ENCODE results near the gene SIN3B.

Gene SIN3B

GRCh38 chr19:16882146-16882545, 52.9 kb downstream of the SIN3B start:
- Histone ChIP-seq H3K9me3 (ENCODE audit: insufficient read depth, low read depth, low read length) (peaks cover 18% of the 10 kb centered on the region), H3K4me3 (ENCODE audit: low read length) (no peak overlapping the region), H3K4me1 (ENCODE audit: insufficient read depth, low read length) (no peaks in the 10 kb centered on the region), H3K9ac (ENCODE audit: low read depth, low read length) (no peak overlapping the region), H3K27ac (ENCODE audit: low read depth, low read length) (no peak overlapping the region), H3K27me3 (ENCODE audit: insufficient read depth, low read length) (no peaks in the 10 kb centered on the region), H3K36me3 (ENCODE audit: insufficient read depth, low read length) (peaks cover 33% of the 10 kb centered on the region)
- WGBS = 95% methylated on average over 3 of the region's 3 CpGs

GRCh38 chr19:16883522-16883921, 54.3 kb downstream of the SIN3B start:
- Histone ChIP-seq H3K4me3 (ENCODE audit: low read length) (no peak overlapping the region), H3K27me3 (ENCODE audit: insufficient read depth, low read length) (no peaks in the 10 kb centered on the region), H3K36me3 (ENCODE audit: insufficient read depth, low read length) (peaks cover 20% of the 10 kb centered on the region), H3K27ac (ENCODE audit: low read depth, low read length) (no peak overlapping the region), H3K9me3 (ENCODE audit: insufficient read depth, low read depth, low read length) (peaks cover 18% of the 10 kb centered on the region), H3K4me1 (ENCODE audit: insufficient read depth, low read length) (no peaks in the 10 kb centered on the region), H3K9ac (ENCODE audit: low read depth, low read length) (no peak overlapping the region)
- 87% methylated on average over 3 of the region's 3 CpGs for WGBS

- WGBS = 87% methylated on average over 5 of the region's 5 CpGs
These were observed 56.0 kb downstream of the SIN3B start for GRCh38 chr19:16885166-16885565.

GRCh38 chr19:16886305-16886880, 57.2 kb downstream of the SIN3B start:
- Histone ChIP-seq H3K4me1 (ENCODE audit: insufficient read depth, low read length) (no peaks in the 10 kb centered on the region), H3K9me3 (ENCODE audit: insufficient read depth, low read depth, low read length) (peaks cover 12% of the 10 kb centered on the region; the same call in 1 of the 2 replicates), H3K27me3 (ENCODE audit: insufficient read depth, low read length) (no peaks in the 10 kb centered on the region), H3K36me3 (ENCODE audit: insufficient read depth, low read length) (no peaks in the 10 kb centered on the region), H3K4me3 (ENCODE audit: low read length) (no peak overlapping the region), H3K9ac (ENCODE audit: low read depth, low read length) (no peak overlapping the region), H3K27ac (ENCODE audit: low read depth, low read length) (no peak overlapping the region)
- 93% methylated on average over 19 of the region's 20 CpGs for WGBS

More at GRCh38 chr19:16885166-16885565, 56.0 kb downstream of the SIN3B start:
- H3K36me3 ChIP-seq (ENCODE audit: insufficient read depth, low read length) = peaks cover 5% of the 10 kb centered on the region
- H3K9ac ChIP-seq (ENCODE audit: low read depth, low read length) = no peak overlapping the region
- H3K4me1 ChIP-seq (ENCODE audit: insufficient read depth, low read length) = no peaks in the 10 kb centered on the region
- no peaks in the 10 kb centered on the region for H3K27me3 ChIP-seq (ENCODE audit: insufficient read depth, low read length)
- no peak overlapping the region for H3K27ac ChIP-seq (ENCODE audit: low read depth, low read length)
- H3K4me3 ChIP-seq (ENCODE audit: low read length) = no peak overlapping the region
- H3K9me3 ChIP-seq (ENCODE audit: insufficient read depth, low read depth, low read length) = peaks cover 18% of the 10 kb centered on the region

DNA sequence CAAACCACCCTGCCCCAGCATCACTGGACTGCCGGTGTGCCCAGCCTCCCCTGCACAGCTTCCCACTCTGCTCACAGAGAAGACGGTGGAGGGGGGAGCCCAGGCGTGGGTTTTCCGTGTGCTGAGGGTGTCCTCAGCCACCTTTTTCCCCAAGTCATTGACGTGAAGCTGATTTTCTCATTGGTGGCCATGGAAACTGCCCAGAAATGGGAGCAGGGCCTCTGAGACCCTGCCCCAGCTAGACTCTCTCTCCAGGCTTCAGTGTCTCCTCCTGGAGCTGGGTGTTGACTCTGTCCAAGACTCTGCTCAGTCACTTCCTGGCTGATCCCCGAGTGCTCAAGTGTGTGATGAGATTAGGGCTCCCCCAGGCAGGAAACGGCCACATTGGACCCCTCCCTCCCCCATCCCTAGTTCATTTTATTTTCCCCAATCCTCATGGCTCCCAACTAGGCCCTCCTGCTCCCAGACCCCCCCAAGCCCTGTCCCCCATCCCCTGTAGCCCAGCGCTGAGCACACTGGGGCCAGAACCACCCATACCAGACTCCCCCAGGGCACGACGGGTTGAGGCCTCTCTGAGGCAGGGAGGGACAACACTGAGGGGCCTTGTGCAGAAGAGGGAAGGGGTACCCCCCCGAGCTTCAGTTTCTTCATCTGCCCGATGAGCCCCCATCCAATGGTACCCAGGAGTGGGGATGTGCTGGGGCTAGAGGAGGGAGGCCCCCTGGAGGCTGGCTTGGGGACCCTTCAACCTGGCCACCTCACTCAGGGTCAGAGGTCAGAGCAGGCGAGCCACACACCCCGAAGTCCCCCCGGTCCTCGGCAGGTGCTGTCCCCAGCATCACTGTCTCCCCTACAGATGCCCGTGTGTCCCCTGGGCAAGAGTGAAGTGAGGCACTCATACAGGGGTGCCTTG, 58.4 kb downstream of the SIN3B start:
- H3K36me3 ChIP-seq (ENCODE audit: insufficient read depth, low read length) = no peaks in the 10 kb centered on the region
- no peaks in the 10 kb centered on the region for H3K27me3 ChIP-seq (ENCODE audit: insufficient read depth, low read length)
- H3K9ac ChIP-seq (ENCODE audit: low read depth, low read length) = no peak overlapping the region
- H3K4me1 ChIP-seq (ENCODE audit: insufficient read depth, low read length) = no peaks in the 10 kb centered on the region
- 0 out of 2 replicates have a peak, but pooled peaks cover 1% of the 10 kb centered on the region for H3K9me3 ChIP-seq (ENCODE audit: insufficient read depth, low read depth, low read length)
- no peak overlapping the region for H3K27ac ChIP-seq (ENCODE audit: low read depth, low read length)
- H3K4me3 ChIP-seq (ENCODE audit: low read length) = no peak overlapping the region
- whole genome bisulfite sequencing = 93% methylated on average over 17 of the region's 17 CpGs

DNA sequence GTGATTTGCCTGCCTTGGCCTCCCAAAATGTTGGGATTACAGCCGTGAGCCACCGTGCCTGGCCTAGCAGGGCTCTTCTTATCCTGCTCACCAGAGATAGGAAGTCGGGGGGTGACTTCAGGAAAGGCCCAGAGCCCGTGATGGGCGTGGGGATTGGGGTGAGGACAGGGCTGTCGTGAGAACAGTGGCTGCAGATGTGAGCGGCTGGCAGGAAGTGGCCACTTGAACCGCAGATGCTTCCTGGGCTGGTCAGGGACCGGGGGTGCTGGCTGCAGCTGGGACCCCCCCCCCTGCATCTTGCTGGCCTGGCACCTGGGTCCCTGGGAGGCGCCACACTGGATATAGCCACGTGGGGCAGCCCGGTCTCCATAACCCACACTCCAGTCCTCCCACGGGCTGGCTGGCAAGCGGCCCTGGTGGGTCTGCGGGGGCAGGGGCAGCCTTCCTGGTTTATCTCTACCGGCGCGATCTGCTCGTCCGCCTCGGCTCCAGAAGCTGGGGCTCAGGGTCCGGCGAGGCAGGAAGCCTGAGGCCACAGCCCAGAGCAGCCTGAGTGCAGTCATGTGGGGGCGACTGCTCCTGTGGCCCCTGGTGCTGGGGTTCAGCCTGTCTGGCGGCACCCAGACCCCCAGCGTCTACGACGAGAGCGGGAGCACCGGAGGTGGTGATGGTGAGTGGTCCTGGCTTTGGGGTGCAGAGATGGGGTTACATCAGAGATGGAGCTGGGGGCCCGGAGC, 59.6 kb downstream of the SIN3B start, which contains the start of gene F2RL3:
Gene F2RL3, plus strand, starts transcription at position 371 of the 737 bp plus-strand sequence. Its CDS starts 191 bp downstream, at position 562.
- H3K4me3 ChIP-seq (ENCODE audit: low read length) = no peak within 1 kb of the TSS
- no peak within 1 kb of the TSS for H3K9ac ChIP-seq (ENCODE audit: low read depth, low read length)
- H3K27ac ChIP-seq (ENCODE audit: low read depth, low read length) = no peak within 1 kb of the TSS

GRCh38 chr19:16889366-16889882, 60.2 kb downstream of the SIN3B start:
- H3K9ac ChIP-seq (ENCODE audit: low read depth, low read length) = no peak overlapping the region
- 92% methylated on average over 22 of the region's 22 CpGs for WGBS
- no peak overlapping the region for H3K4me3 ChIP-seq (ENCODE audit: low read length)
- H3K27me3 ChIP-seq (ENCODE audit: insufficient read depth, low read length) = no peaks in the 10 kb centered on the region
- no peaks in the 10 kb centered on the region for H3K9me3 ChIP-seq (ENCODE audit: insufficient read depth, low read depth, low read length)
- no peaks in the 10 kb centered on the region for H3K36me3 ChIP-seq (ENCODE audit: insufficient read depth, low read length)
- no peak overlapping the region for H3K27ac ChIP-seq (ENCODE audit: low read depth, low read length)
- H3K4me1 ChIP-seq (ENCODE audit: insufficient read depth, low read length) = no peaks in the 10 kb centered on the region

More for the DNA sequence above, 59.6 kb downstream of the SIN3B start, which contains the start of gene F2RL3:
- WGBS = 90% methylated on average over 31 of the region's 31 CpGs
- Histone ChIP-seq H3K4me1 (ENCODE audit: insufficient read depth, low read length) (no peaks in the 10 kb centered on the region), H3K9me3 (ENCODE audit: insufficient read depth, low read depth, low read length) (no peaks in the 10 kb centered on the region), H3K36me3 (ENCODE audit: insufficient read depth, low read length) (no peaks in the 10 kb centered on the region), H3K27me3 (ENCODE audit: insufficient read depth, low read length) (no peaks in the 10 kb centered on the region)

DNA sequence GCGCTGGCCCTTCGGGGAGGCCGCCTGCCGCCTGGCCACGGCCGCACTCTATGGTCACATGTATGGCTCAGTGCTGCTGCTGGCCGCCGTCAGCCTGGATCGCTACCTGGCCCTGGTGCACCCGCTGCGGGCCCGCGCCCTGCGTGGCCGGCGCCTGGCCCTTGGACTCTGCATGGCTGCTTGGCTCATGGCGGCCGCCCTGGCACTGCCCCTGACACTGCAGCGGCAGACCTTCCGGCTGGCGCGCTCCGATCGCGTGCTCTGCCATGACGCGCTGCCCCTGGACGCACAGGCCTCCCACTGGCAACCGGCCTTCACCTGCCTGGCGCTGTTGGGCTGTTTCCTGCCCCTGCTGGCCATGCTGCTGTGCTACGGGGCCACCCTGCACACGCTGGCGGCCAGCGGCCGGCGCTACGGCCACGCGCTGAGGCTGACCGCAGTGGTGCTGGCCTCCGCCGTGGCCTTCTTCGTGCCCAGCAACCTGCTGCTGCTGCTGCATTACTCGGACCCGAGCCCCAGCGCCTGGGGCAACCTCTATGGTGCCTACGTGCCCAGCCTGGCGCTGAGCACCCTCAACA, 60.8 kb downstream of the SIN3B start:
- no peaks in the 10 kb centered on the region for H3K36me3 ChIP-seq (ENCODE audit: insufficient read depth, low read length)
- no peaks in the 10 kb centered on the region for H3K9me3 ChIP-seq (ENCODE audit: insufficient read depth, low read depth, low read length)
- H3K9ac ChIP-seq (ENCODE audit: low read depth, low read length) = no peak overlapping the region
- H3K4me1 ChIP-seq (ENCODE audit: insufficient read depth, low read length) = no peaks in the 10 kb centered on the region
- 96% methylated on average over 48 of the region's 48 CpGs for WGBS
- H3K27ac ChIP-seq (ENCODE audit: low read depth, low read length) = peak overlapping the region; percentile 55; the same call in 1 of the 2 replicates
- no peaks in the 10 kb centered on the region for H3K27me3 ChIP-seq (ENCODE audit: insufficient read depth, low read length)
- H3K4me3 ChIP-seq (ENCODE audit: low read length) = no peak overlapping the region

DNA sequence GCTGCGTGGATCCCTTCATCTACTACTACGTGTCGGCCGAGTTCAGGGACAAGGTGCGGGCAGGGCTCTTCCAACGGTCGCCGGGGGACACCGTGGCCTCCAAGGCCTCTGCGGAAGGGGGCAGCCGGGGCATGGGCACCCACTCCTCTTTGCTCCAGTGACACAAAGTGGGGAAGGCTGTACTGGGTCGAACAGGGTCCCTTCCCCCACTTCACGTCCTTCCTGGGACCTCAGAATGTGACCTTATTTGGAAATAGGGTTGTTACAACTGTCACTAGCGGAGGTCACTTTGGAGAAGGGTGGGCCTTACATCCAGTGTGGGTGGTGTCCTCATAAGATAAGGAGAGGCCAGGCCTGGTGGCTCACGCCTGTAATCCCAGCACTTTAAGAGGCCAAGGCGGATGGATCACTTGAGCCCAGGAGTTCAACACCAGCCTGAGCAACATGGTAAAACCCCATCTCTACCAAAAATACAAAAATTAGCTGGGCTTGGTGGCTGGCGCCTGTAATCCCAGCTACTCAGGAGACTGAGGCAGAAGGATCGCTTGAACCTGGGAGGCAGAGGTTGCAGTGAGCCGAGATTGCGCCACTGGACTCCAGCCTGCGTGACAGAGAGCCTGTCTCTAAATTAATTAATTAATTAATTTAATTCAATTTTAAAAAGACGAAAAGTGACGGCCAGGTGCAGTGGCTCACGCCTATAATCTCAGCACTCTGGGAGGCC, 61.4 kb downstream of the SIN3B start:
- Histone ChIP-seq H3K4me3 (ENCODE audit: low read length) (no peak overlapping the region), H3K9me3 (ENCODE audit: insufficient read depth, low read depth, low read length) (no peaks in the 10 kb centered on the region), H3K9ac (ENCODE audit: low read depth, low read length) (no peak overlapping the region), H3K36me3 (ENCODE audit: insufficient read depth, low read length) (no peaks in the 10 kb centered on the region), H3K4me1 (ENCODE audit: insufficient read depth, low read length) (no peaks in the 10 kb centered on the region), H3K27ac (ENCODE audit: low read depth, low read length) (peak overlapping the region; percentile 55; the same call in 1 of the 2 replicates), H3K27me3 (ENCODE audit: insufficient read depth, low read length) (no peaks in the 10 kb centered on the region)
- WGBS = 91% methylated on average over 23 of the region's 24 CpGs

DNA sequence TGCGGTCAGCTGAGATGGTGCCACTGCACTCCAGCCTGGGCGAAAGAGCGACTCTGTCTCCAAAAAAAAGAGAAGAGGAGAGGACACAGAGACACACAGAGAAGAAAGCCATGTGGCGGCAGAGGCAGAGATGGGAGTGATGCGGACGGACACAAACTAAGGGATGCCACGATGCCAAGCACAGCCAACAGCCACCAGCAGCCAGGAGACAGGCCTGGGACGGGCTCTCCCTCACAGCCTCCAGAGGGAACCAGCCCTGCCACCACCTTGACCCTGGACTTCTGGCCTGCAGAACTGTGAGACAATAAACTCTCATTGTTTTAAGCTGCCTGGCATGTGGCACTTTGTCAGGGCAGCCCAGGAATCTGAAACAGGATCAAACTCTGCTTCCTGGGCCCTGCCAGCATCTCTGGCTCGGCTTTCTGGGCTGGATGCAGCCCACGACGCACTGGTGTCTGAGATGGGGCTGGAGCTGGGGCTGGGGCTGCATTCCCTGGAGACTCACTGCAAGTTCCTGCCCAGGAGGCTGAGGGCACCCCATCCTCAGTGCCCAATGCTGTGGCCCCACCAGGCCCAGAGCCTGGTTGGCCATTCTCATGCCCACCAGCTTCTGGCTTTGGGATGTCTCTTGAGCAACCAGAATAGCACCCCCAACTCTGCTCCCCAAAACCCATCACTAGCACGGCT, 62.6 kb downstream of the SIN3B start:
- Histone ChIP-seq H3K36me3 (ENCODE audit: insufficient read depth, low read length) (no peaks in the 10 kb centered on the region), H3K9me3 (ENCODE audit: insufficient read depth, low read depth, low read length) (no peaks in the 10 kb centered on the region), H3K9ac (ENCODE audit: low read depth, low read length) (no peak overlapping the region), H3K27me3 (ENCODE audit: insufficient read depth, low read length) (peaks cover 8% of the 10 kb centered on the region; the same call in 1 of the 2 replicates), H3K4me1 (ENCODE audit: insufficient read depth, low read length) (no peaks in the 10 kb centered on the region), H3K27ac (ENCODE audit: low read depth, low read length) (no peak overlapping the region), H3K4me3 (ENCODE audit: low read length) (no peak overlapping the region)
- WGBS = 91% methylated on average over 12 of the region's 12 CpGs

Measured in HUES64 (cell line).